Lower leg skin (tissue), 4 donors: ENCODE measurements around the gene GAPDHS. TPM values are rescaled to one million over a fixed set of nuclear protein-coding genes. Genes with fewer than 3 reads are reported as not detected.

Experiments used
- DNase-seq, 2 donors: peaks; one replicate each; pipeline ENCODE4 v3.0.0-alpha.2; 2019; ENCODE audit warnings: low spot score in 2 of 2
- H3K4me3 ChIP-seq: fragments of 200-600 bp; sonication (generic); 2 replicates; pipeline ENCODE4 v1.5.1; 2017; ENCODE audit warnings: mild to moderate bottlenecking, low read depth; ENCODE audit not compliant: poor library complexity, severe bottlenecking
- CTCF ChIP-seq, 3 donors: fragments of 450-650 bp; IDR thresholded peaks; one replicate each; pipeline ENCODE4 v1.5.1; 2016; ENCODE audit warnings: antibody characterized with exemption in 3 of 3, mild to moderate bottlenecking in 3 of 3, moderate library complexity in 2 of 3
- POLR2A ChIP-seq, 2 donors: fragments of 450-650 bp; IDR thresholded peaks; one replicate each; pipeline ENCODE4 v1.6.1; 2016 to 2017; ENCODE audit warnings: antibody characterized with exemption in 2 of 2, mild to moderate bottlenecking in 1 of 2, moderate library complexity in 1 of 2
- whole genome bisulfite sequencing, 2 donors: methylation state at CpG; one replicate each; pipeline ENCODE4 v1.1.5; 2018; 5-methylcytosine and 5-hydroxymethylcytosine counted together
- intact Hi-C: fragments of 100-400 bp; cut with DNase I; formaldehyde crosslinking; loops from one replicate; pipeline ENCODE4 v1.15.0; 2023; ENCODE audit warnings: low total_unique reads
- total RNA-seq, 4 donors: library from RNA; depleted of rRNA; stranded (reverse); fragments of >200 nt; gene quantifications; one replicate each; pipeline ENCODE4 v1.1.0, GENCODE V29; 2016

The GAPDHS gene
- 1 to 10 TPM; 6.0 to 7.3 (median 6.2) TPM for total RNA-seq

- no peak for TF ChIP-seq POLR2A (IDR thresholded peaks at IDR 0.05)
- TF ChIP-seq CTCF (IDR thresholded peaks at IDR 0.05), result no peak
- WGBS, 2 donors, result 38 to 50% methylated on average over 34 to 39 of the region's 39 CpGs
- no peak within 1 kb of the TSS for H3K4me3 ChIP-seq
- DNase-seq, result no peak
- intact Hi-C loops, result no loop called here
Measured at GRCh38 chr19:35533201-35533821, at the start of gene GAPDHS. Gene GAPDHS, plus strand, starts transcription at chr19:35533456. Its CDS starts 72 bp downstream, at chr19:35533528.

GRCh38 chr19:35484252-35485036 lies 48.8 kb upstream of the GAPDHS start:
- 58 to 62% methylated on average over 7 of the region's 7 CpGs for WGBS, 2 donors
- DNase-seq, result no peak
- intact Hi-C loops, result no loop called here
- no peak overlapping the region for H3K4me3 ChIP-seq
- TF ChIP-seq POLR2A (IDR thresholded peaks at IDR 0.05) (no peak), CTCF (IDR thresholded peaks at IDR 0.05) (no peak)

GRCh38 chr19:35486268-35486708 lies 47.0 kb upstream of the GAPDHS start:
- intact Hi-C loops, result no loop called here
- no peak for DNase-seq
- 86 to 89% methylated on average over 3 of the region's 3 CpGs for WGBS, 2 donors
- TF ChIP-seq CTCF (IDR thresholded peaks at IDR 0.05), result no peak
- TF ChIP-seq POLR2A (IDR thresholded peaks at IDR 0.05), result no peak
- H3K4me3 ChIP-seq, result no peak overlapping the region

- 93% methylated on average over 10 of the region's 10 CpGs for WGBS, 2 donors
- intact Hi-C loops, result no loop called here
- TF ChIP-seq POLR2A (IDR thresholded peaks at IDR 0.05), result no peak
- TF ChIP-seq CTCF (IDR thresholded peaks at IDR 0.05), result no peak
- no peak overlapping the region for H3K4me3 ChIP-seq
- no peak for DNase-seq
Measured at GRCh38 chr19:35487656-35488182, 45.5 kb upstream of the GAPDHS start.

GRCh38 chr19:35488677-35489076 lies 44.6 kb upstream of the GAPDHS start:
- TF ChIP-seq POLR2A (IDR thresholded peaks at IDR 0.05), result no peak
- TF ChIP-seq CTCF (IDR thresholded peaks at IDR 0.05), result no peak
- no peak for DNase-seq
- 84 to 86% methylated on average over 16 of the region's 16 CpGs for WGBS, 2 donors
- H3K4me3 ChIP-seq, result no peak overlapping the region
- intact Hi-C loops, result no loop called here
